DOHH2 (cell line): ENCODE results near the gene C4orf46.

Experiments used
- CTCF ChIP-seq: fragments of 200-600 bp; sonication (generic); IDR thresholded peaks from one replicate; pipeline ENCODE4 v1.5.1; 2014; ENCODE audit warnings: antibody characterized with exemption, mild to moderate bottlenecking, low read depth, low read length; ENCODE audit not compliant: poor library complexity, severe bottlenecking
- EZH2phosphoT487 ChIP-seq: fragments of 200-600 bp; sonication (generic); IDR thresholded peaks from 2 replicates; pipeline ENCODE4 v1.6.1; 2017; ENCODE audit warnings: borderline replicate concordance, mild to moderate bottlenecking, antibody characterized with exemption, low read length, moderate library complexity, mixed read lengths

- no peak for TF ChIP-seq CTCF
- no peak for TF ChIP-seq EZH2phosphoT487
Observed at GRCh38 chr4:158636619-158637018, 35.1 kb downstream of the C4orf46 start.
